VCaP (cell line): ENCODE data around the gene HOXB13.
A peak's percentile ranks its signal among the peaks of the same experiment; 100 is the strongest.

Experiments
- H3K27ac ChIP-seq: fragments of 450-650 bp; 2 replicates; pipeline ENCODE4 v1.5.1; 2017
- CTCF ChIP-seq: fragments of 450-650 bp; conservative IDR thresholded peaks from 2 replicates; pipeline ENCODE4 v1.5.1; 2017; ENCODE audit warnings: mild to moderate bottlenecking, moderate library complexity

Gene HOXB13

GRCh38 chr17:48718761-48719641 lies 9.5 kb downstream of the HOXB13 start:
- H3K27ac ChIP-seq = peak overlapping the region; percentile 100
- no peak for TF ChIP-seq CTCF

GRCh38 chr17:48718227-48718760 lies 10.3 kb downstream of the HOXB13 start:
- no peak for TF ChIP-seq CTCF

GRCh38 chr17:48717367-48718226 lies 11.0 kb downstream of the HOXB13 start:
- TF ChIP-seq CTCF = no peak
- peak overlapping the region; percentile 100 for H3K27ac ChIP-seq

More at GRCh38 chr17:48718227-48718760, 10.3 kb downstream of the HOXB13 start:
- peak overlapping the region; percentile 100 for H3K27ac ChIP-seq

- peak overlapping the region; percentile 100 for H3K27ac ChIP-seq
Measured at GRCh38 chr17:48716549-48716948, 12.0 kb downstream of the HOXB13 start.

- peak overlapping the region; percentile 100 for H3K27ac ChIP-seq
- TF ChIP-seq CTCF = no peak
Measured at GRCh38 chr17:48715496-48716399, 12.8 kb downstream of the HOXB13 start.

- H3K27ac ChIP-seq = no peak overlapping the region
- TF ChIP-seq CTCF = no peak
Measured at GRCh38 chr17:48711128-48711527, 17.4 kb downstream of the HOXB13 start.
